ENCODE measurements around the gene CIITA. TPM values are rescaled to one million over a fixed set of nuclear protein-coding genes. Genes with fewer than 3 reads are reported as not detected.

CIITA gene
- total RNA-seq, 1 experiment from 2014 or later, result not detected

DNA sequence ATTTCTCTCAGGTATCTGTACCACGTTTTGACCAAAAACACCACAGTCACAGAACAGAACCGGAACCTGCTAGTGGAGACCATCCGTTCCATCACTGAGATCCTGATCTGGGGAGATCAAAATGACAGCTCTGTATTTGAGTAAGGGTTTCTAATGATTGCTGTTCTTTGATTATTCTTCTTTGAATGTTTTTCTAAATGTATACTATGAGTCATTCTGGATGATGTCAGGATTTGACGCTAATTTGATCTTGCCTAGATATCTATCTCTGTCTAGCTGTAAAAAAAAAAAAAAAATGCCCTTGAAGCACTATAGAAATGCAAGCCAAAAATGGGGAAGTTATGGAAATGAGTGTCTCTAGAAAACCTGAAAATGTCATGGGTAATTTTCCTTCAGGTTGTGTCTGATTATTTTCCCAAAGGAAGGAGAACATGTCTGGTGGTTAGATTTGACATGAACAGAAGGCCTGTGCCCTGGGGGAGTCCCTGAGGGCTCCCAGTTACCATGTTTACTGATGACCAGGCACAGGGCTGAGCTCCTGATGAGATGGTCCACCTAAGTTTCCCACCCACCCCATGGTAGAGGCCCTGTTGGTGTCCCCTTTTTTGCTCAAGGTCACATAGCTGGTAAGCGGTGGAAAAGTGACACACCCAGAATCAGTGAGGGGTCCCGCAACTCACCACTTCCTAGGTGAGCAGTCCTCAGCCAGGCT is 80.9 kb downstream of the CIITA start:
- Histone ChIP-seq H4K5ac (ENCODE audit: insufficient read length, low read depth, low read length) (no peak overlapping the region), H4K8ac (replicated peaks; ENCODE audit: insufficient read length, low read depth, low read length) (no peak overlapping the region), H2AFZ (ENCODE audit: low read length) (no peak overlapping the region), H3K27ac (ENCODE audit: insufficient read length, low read depth, low read length) (no peak overlapping the region), H3K79me1 (ENCODE audit: insufficient read depth, low read depth, low read length, poor library complexity, severe bottlenecking) (peaks cover 3% of the 10 kb centered on the region), H3T11ph (ENCODE audit: low read length) (no peak overlapping the region), H2BK120ac (ENCODE audit: low read depth, low read length, poor library complexity, severe bottlenecking) (no peak overlapping the region), H3K9me3 (ENCODE audit: control insufficient read depth, low read depth, low read length) (no peaks in the 10 kb centered on the region), H3K27me3 (ENCODE audit: insufficient read depth, low read length) (no peaks in the 10 kb centered on the region), H4K91ac (ENCODE audit: insufficient read length, low read depth, low read length) (no peak overlapping the region), H2BK15ac (ENCODE audit: low read depth, low read length) (no peak overlapping the region), H4K20me1 (ENCODE audit: control insufficient read depth, insufficient read depth, insufficient read length) (no peaks in the 10 kb centered on the region), H3K4ac (ENCODE audit: low read depth, low read length) (no peak overlapping the region), H3K23me2 (ENCODE audit: insufficient read length, low read depth, low read length, poor library complexity, severe bottlenecking) (no peaks in the 10 kb centered on the region), H2BK20ac (ENCODE audit: low read depth, low read length, poor library complexity, severe bottlenecking) (no peak overlapping the region), H2BK5ac (ENCODE audit: insufficient read length, low read length) (no peak overlapping the region), H2AK5ac (ENCODE audit: insufficient read length, low read length) (no peak overlapping the region), H3K79me2 (ENCODE audit: insufficient read depth, low read length) (no peaks in the 10 kb centered on the region), H3K18ac (ENCODE audit: insufficient read length, low read depth, low read length) (no peak overlapping the region), H3K14ac (ENCODE audit: insufficient read depth, low read length) (no peak overlapping the region), H3K4me1 (ENCODE audit: insufficient read depth, low read length) (0 out of 2 replicates have a peak, but pooled peaks cover 2% of the 10 kb centered on the region), H2BK12ac (ENCODE audit: insufficient read length, low read depth, low read length) (no peak overlapping the region), H3K56ac (ENCODE audit: insufficient read length, low read depth, low read length) (no peak overlapping the region), H3K23ac (ENCODE audit: insufficient read length, low read depth, low read length) (no peak overlapping the region), H3K4me2 (ENCODE audit: insufficient read depth, insufficient read length, low read length) (no peak overlapping the region), H3K9ac (ENCODE audit: extremely low read depth, insufficient read length, low read length) (no peak overlapping the region)
- TF ChIP-seq, protein P1, sequence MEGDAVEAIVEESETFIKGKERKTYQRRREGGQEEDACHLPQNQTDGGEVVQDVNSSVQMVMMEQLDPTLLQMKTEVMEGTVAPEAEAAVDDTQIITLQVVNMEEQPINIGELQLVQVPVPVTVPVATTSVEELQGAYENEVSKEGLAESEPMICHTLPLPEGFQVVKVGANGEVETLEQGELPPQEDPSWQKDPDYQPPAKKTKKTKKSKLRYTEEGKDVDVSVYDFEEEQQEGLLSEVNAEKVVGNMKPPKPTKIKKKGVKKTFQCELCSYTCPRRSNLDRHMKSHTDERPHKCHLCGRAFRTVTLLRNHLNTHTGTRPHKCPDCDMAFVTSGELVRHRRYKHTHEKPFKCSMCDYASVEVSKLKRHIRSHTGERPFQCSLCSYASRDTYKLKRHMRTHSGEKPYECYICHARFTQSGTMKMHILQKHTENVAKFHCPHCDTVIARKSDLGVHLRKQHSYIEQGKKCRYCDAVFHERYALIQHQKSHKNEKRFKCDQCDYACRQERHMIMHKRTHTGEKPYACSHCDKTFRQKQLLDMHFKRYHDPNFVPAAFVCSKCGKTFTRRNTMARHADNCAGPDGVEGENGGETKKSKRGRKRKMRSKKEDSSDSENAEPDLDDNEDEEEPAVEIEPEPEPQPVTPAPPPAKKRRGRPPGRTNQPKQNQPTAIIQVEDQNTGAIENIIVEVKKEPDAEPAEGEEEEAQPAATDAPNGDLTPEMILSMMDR (conservative IDR thresholded peaks at IDR 0.05), result no peak
- WGBS (ENCODE audit: extremely low coverage, insufficient read length, low lambda C conversion rate), result no CpG with 5 or more reads among the region's 6 CpGs
- H3K9me3 Mint-ChIP-seq, result no peaks in the 10 kb centered on the region
- no peak overlapping the region for H3K27ac Mint-ChIP-seq
- H3K36me3 Mint-ChIP-seq (ENCODE audit: insufficient read depth in 1 of 3, low read depth in 3 of 3), result peaks cover 0 to 15% (median 5%) of the 10 kb centered on the region in 3 experiments; a peak in 5 of 7 replicates
- no peaks in the 10 kb centered on the region for H3K27me3 Mint-ChIP-seq (ENCODE audit: low read depth)
- no peak for DNase-seq
- no peak overlapping the region for H3K4me3 Mint-ChIP-seq
- peaks cover 0 to 4% of the 10 kb centered on the region in 2 experiments; a peak in 2 of 4 replicates for H3K4me1 Mint-ChIP-seq
